Hepatocyte (in vitro differentiated cells): ENCODE data around the gene SLC22A31. TPM values are rescaled to one million over a fixed set of nuclear protein-coding genes. Genes with fewer than 3 reads are reported as not detected.
"Not testable (repeated sequence)": the region's sequence is repeated elsewhere in the genome, so short reads cannot be mapped to it uniquely, and the experiment has no call there.

Experiments
- DNase-seq: peaks from one replicate; pipeline ENCODE4 v3.0.0-alpha.2; 2016; ENCODE audit warnings: low spot score
- H2AFZ ChIP-seq: fragments of 200-600 bp; sonication (generic); 2 replicates; pipeline ENCODE4 v1.6.0; 2016; ENCODE audit warnings: antibody characterized with exemption, mild to moderate bottlenecking
- H3K27ac ChIP-seq: fragments of 200-600 bp; sonication (generic); 2 replicates; pipeline ENCODE4 v1.5.1; 2016; ENCODE audit warnings: mild to moderate bottlenecking
- H3K27me3 ChIP-seq: fragments of 200-600 bp; sonication (generic); 2 replicates; pipeline ENCODE4 v1.6.1; 2016
- H3K36me3 ChIP-seq: fragments of 200-600 bp; sonication (generic); replicated peaks from 2 replicates; pipeline ENCODE4 v1.5.1; 2016; ENCODE audit warnings: low read depth; ENCODE audit not compliant: insufficient read depth
- H3K4me1 ChIP-seq: fragments of 200-600 bp; sonication (generic); 2 replicates; pipeline ENCODE4 v1.5.1; 2016; ENCODE audit warnings: mild to moderate bottlenecking, moderate library complexity; ENCODE audit not compliant: insufficient read depth
- H3K4me2 ChIP-seq: fragments of 200-600 bp; sonication (generic); 2 replicates; pipeline ENCODE4 v1.6.0; 2016
- H3K4me3 ChIP-seq: fragments of 200-600 bp; sonication (generic); 2 replicates; pipeline ENCODE4 v1.5.1; 2016; ENCODE audit warnings: mild to moderate bottlenecking
- H3K79me2 ChIP-seq: fragments of 200-600 bp; sonication (generic); 2 replicates; pipeline ENCODE4 v1.6.0; 2017; ENCODE audit warnings: mild to moderate bottlenecking
- H3K9me2 ChIP-seq: fragments of 200-600 bp; sonication (generic); replicated peaks from 2 replicates; pipeline ENCODE4 v1.6.0; 2017; ENCODE audit warnings: mild to moderate bottlenecking; ENCODE audit not compliant: insufficient read depth
- H3K9me3 ChIP-seq: fragments of 200-600 bp; sonication (generic); 2 replicates; pipeline ENCODE4 v1.5.1; 2016; ENCODE audit warnings: low read depth, mild to moderate bottlenecking
- H4K20me1 ChIP-seq: fragments of 200-600 bp; sonication (generic); 2 replicates; pipeline ENCODE4 v1.6.0; 2016; ENCODE audit warnings: mild to moderate bottlenecking; ENCODE audit not compliant: insufficient read depth, poor library complexity, severe bottlenecking
- CTCF ChIP-seq: fragments of 200-600 bp; sonication (generic); IDR thresholded peaks from 2 replicates; pipeline ENCODE4 v1.5.1; 2016; ENCODE audit warnings: antibody characterized with exemption, mild to moderate bottlenecking; ENCODE audit not compliant: poor library complexity
- EZH2 ChIP-seq: fragments of 200-600 bp; sonication (generic); IDR thresholded peaks from 2 replicates; pipeline ENCODE4 v1.6.1; 2016; ENCODE audit warnings: antibody characterized with exemption, mild to moderate bottlenecking, borderline replicate concordance
- EZH2phosphoT487 ChIP-seq: fragments of 200-600 bp; sonication (generic); IDR thresholded peaks from one replicate; pipeline ENCODE4 v1.6.1; 2018; ENCODE audit warnings: antibody characterized with exemption, mild to moderate bottlenecking, low read depth, moderate library complexity; ENCODE audit not compliant: unreplicated experiment, severe bottlenecking
- WGBS: methylation state at CpG from one replicate; pipeline ENCODE4 v1.1.6; 2016; ENCODE audit warnings: low lambda C conversion rate; ENCODE audit errors: missing lambda C conversion rate; 5-methylcytosine and 5-hydroxymethylcytosine counted together
- polyA plus RNA-seq: library from polyadenylated mRNA; unstranded; fragments of >200 nt; fragmentation: Nextera tagmentation; extraction: Ambion mirVana; gene quantifications from 2 replicates; pipeline ENCODE4 v1.2.1, GENCODE V29; 2016
- total RNA-seq: library from RNA; depleted of rRNA; stranded (reverse); fragments of >200 nt; gene quantifications from 2 replicates; pipeline ENCODE4 v1.2.3, GENCODE V29; 2014

The SLC22A31 gene
- total and polyA plus RNA-seq, 2 experiments from 2014 or later, result 1.4 to 1.6 TPM

DNA sequence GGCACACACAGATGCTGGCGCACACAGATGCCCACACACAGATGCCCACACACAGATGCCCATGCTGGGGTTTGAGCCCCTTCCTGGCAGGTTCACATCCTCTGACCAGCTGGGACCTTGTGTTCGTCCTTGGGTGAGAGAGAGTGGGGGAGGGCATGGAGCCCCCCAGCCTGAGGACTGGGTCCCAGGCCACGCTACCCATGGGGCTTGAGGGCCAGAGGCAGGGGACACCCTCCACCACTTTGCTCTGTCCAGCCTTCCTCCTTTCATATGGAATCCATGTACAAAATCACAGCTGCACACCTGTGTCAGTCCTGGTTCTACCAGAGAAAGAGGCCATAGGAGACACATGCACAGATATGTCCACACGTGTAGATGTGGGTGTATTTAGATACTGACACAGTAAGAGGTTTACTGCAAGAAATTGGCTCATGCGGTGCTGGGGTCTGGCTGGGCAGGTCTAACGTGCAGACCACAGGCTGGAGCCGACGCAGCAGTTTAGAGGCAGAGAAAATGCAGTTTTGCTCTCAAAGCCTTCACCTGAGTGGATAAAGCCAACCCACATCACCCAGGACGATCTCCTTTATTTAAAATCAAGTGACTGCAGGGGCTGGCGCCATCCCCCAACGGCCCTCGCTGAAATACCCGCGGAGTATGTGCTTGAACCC is 10.8 kb downstream of the SLC22A31 start:
- Histone ChIP-seq H3K4me2 (no peak overlapping the region), H3K27ac (no peak overlapping the region), H3K27me3 (no peaks in the 10 kb centered on the region), H3K79me2 (no peaks in the 10 kb centered on the region), H3K4me1 (peaks cover 6% of the 10 kb centered on the region), H3K9me2 (no peaks in the 10 kb centered on the region), H3K36me3 (no peaks in the 10 kb centered on the region), H2AFZ (no peak overlapping the region), H3K9me3 (no peaks in the 10 kb centered on the region), H3K4me3 (no peak overlapping the region), H4K20me1 (no peaks in the 10 kb centered on the region)
- DNase-seq, result no peak
- 79% methylated on average over 14 of the region's 14 CpGs for WGBS
- TF ChIP-seq EZH2phosphoT487 (no peak), EZH2 (no peak), CTCF (no peak)

DNA sequence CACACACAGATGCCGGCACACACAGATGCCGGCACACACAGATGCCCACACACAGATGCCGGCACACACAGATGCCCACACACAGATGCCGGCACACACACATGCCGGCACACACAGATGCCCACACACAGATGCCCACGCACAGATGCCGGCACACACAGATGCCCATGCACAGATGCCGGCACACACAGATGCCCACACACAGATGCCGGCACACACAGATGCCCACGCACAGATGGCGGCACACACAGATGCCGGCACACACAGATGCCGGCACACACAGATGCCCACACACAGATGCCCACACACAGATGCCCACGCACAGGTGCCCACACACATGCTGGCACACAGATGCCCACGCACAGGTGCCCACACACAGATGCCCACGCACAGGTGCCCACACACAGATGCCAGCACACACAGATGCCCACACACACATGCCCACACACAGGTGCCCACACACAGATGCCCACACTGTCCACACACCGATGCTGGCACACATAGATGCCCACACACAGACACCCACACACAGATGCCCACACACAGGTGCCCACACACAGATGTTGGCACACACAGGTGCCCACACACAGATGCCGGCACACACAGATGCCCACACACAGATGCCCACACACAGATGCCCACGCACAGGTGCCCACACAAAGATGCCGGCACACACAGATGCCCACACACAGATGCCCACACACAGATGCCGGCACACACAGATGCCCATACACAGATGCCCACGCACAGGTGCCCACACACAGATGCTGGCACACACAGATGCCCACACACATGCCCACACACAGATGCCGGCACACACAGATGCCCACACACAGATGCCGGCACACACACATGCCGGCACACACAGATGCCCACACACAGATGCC is 11.6 kb downstream of the SLC22A31 start:
- H3K4me2 ChIP-seq, H3K4me1 ChIP-seq, H3K36me3 ChIP-seq, H3K4me3 ChIP-seq, H3K27ac ChIP-seq, H3K9me3 ChIP-seq, H4K20me1 ChIP-seq, H2AFZ ChIP-seq, H3K79me2 ChIP-seq, H3K27me3 ChIP-seq, H3K9me2 ChIP-seq, DNase-seq: not testable (repeated sequence)
- 93% methylated on average over 14 of the region's 25 CpGs for WGBS

DNA sequence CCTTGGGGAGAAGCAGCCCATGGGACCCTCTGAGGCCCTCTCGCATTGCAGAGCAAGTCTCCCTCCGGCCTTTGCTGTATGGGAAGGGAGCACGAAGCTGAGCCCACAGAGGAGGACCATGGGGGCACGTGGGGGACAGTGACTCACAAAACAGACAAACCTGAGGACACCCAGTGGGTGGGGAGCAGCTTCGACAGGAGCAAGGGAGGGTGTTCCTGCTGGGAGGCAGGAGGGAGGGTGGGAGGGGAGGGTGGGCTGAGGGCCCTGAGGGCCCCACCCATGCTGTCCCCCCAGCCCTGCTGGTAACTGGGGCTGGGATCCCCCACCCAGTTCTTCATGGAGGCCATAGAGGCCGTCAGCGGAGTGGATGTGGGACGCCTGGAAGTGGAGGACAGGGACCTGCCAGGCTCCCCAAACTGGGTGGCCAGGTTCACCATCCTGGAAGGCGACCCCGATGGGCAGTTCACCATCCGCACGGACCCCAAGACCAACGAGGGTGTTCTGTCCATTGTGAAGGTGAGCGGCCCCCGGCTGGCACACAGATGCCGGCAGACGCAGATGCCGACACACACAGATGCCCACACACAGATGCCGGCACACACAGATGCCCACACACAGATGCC is 12.5 kb downstream of the SLC22A31 start:
- 81% methylated on average over 17 of the region's 19 CpGs for WGBS
- Histone ChIP-seq H3K4me2 (no peak overlapping the region), H3K27ac (no peak overlapping the region), H3K36me3 (no peaks in the 10 kb centered on the region), H3K4me3 (no peak overlapping the region), H3K4me1 (peaks cover 6% of the 10 kb centered on the region), H4K20me1 (no peaks in the 10 kb centered on the region), H3K9me3 (no peaks in the 10 kb centered on the region), H2AFZ (no peak overlapping the region), H3K27me3 (no peaks in the 10 kb centered on the region), H3K9me2 (no peaks in the 10 kb centered on the region), H3K79me2 (no peaks in the 10 kb centered on the region)
- TF ChIP-seq EZH2phosphoT487, result no peak
- no peak for TF ChIP-seq CTCF
- TF ChIP-seq EZH2, result no peak
- no peak for DNase-seq
